ENCODE data around the gene PACRG.

Gene PACRG

GRCh38 chr6:162921062-162921461 is 193.3 kb downstream of the PACRG start:
- no peak for DNase-seq (ENCODE audit: low read depth, low spot score)
- Histone ChIP-seq H3K27me3 (ENCODE audit: insufficient read depth, insufficient read length) (no peaks in the 10 kb centered on the region), H3K4me1 (ENCODE audit: insufficient read depth, insufficient read length) (no peaks in the 10 kb centered on the region), H3K9ac (ENCODE audit: insufficient read length, low read depth) (no peak overlapping the region), H3K4me3 (ENCODE audit: insufficient read length, low read depth) (no peak overlapping the region), H3K36me3 (ENCODE audit: insufficient read depth, insufficient read length, low read length) (no peaks in the 10 kb centered on the region), H3K9me3 (ENCODE audit: insufficient read depth, low read length) (no peaks in the 10 kb centered on the region)
- no peak for TF ChIP-seq YY1 (IDR thresholded peaks at IDR 0.05; ENCODE audit: insufficient read depth, insufficient read length)
- no peak for TF ChIP-seq SUZ12 (IDR thresholded peaks at IDR 0.05; ENCODE audit: extremely low read depth, insufficient read depth, insufficient read length)
- no peak for TF ChIP-seq ZNF274 (IDR thresholded peaks at IDR 0.05; ENCODE audit: low read depth, low read length)

GRCh38 chr6:162921510-162922040 is 193.8 kb downstream of the PACRG start:
- H3K9me3 ChIP-seq (ENCODE audit: insufficient read depth, low read length) = no peaks in the 10 kb centered on the region
- no peak overlapping the region for H3K9ac ChIP-seq (ENCODE audit: insufficient read length, low read depth)
- TF ChIP-seq ZNF274 (IDR thresholded peaks at IDR 0.05; ENCODE audit: low read depth, low read length) = no peak
- no peak for TF ChIP-seq SUZ12 (IDR thresholded peaks at IDR 0.05; ENCODE audit: extremely low read depth, insufficient read depth, insufficient read length)
- no peak for TF ChIP-seq YY1 (IDR thresholded peaks at IDR 0.05; ENCODE audit: insufficient read depth, insufficient read length)
- no peaks in the 10 kb centered on the region for H3K36me3 ChIP-seq (ENCODE audit: insufficient read depth, insufficient read length, low read length)
- H3K4me1 ChIP-seq (ENCODE audit: insufficient read depth, insufficient read length) = no peaks in the 10 kb centered on the region
- no peak for DNase-seq (ENCODE audit: low read depth, low spot score)
- no peaks in the 10 kb centered on the region for H3K27me3 ChIP-seq (ENCODE audit: insufficient read depth, insufficient read length)
- no peak overlapping the region for H3K4me3 ChIP-seq (ENCODE audit: insufficient read length, low read depth)

GRCh38 chr6:162922563-162923166 is 194.9 kb downstream of the PACRG start:
- Histone ChIP-seq H3K9ac (ENCODE audit: insufficient read length, low read depth) (no peak overlapping the region), H3K4me3 (ENCODE audit: insufficient read length, low read depth) (no peak overlapping the region), H3K4me1 (ENCODE audit: insufficient read depth, insufficient read length) (no peaks in the 10 kb centered on the region), H3K9me3 (ENCODE audit: insufficient read depth, low read length) (no peaks in the 10 kb centered on the region), H3K27me3 (ENCODE audit: insufficient read depth, insufficient read length) (no peaks in the 10 kb centered on the region), H3K36me3 (ENCODE audit: insufficient read depth, insufficient read length, low read length) (no peaks in the 10 kb centered on the region)
- no peak for DNase-seq (ENCODE audit: low read depth, low spot score)
- TF ChIP-seq SUZ12 (IDR thresholded peaks at IDR 0.05; ENCODE audit: extremely low read depth, insufficient read depth, insufficient read length) = no peak
- TF ChIP-seq ZNF274 (IDR thresholded peaks at IDR 0.05; ENCODE audit: low read depth, low read length) = no peak
- TF ChIP-seq YY1 (IDR thresholded peaks at IDR 0.05; ENCODE audit: insufficient read depth, insufficient read length) = no peak

- Histone ChIP-seq H3K27me3 (ENCODE audit: insufficient read depth, insufficient read length) (no peaks in the 10 kb centered on the region), H3K4me1 (ENCODE audit: insufficient read depth, insufficient read length) (no peaks in the 10 kb centered on the region), H3K36me3 (ENCODE audit: insufficient read depth, insufficient read length, low read length) (no peaks in the 10 kb centered on the region), H3K4me3 (ENCODE audit: insufficient read length, low read depth) (no peak overlapping the region), H3K9me3 (ENCODE audit: insufficient read depth, low read length) (peaks cover 11% of the 10 kb centered on the region; the same call in 1 of the 2 replicates), H3K9ac (ENCODE audit: insufficient read length, low read depth) (no peak overlapping the region)
- DNase-seq (ENCODE audit: low read depth, low spot score) = no peak
- TF ChIP-seq ZNF274 (IDR thresholded peaks at IDR 0.05; ENCODE audit: low read depth, low read length) (no peak), YY1 (IDR thresholded peaks at IDR 0.05; ENCODE audit: insufficient read depth, insufficient read length) (no peak), SUZ12 (IDR thresholded peaks at IDR 0.05; ENCODE audit: extremely low read depth, insufficient read depth, insufficient read length) (no peak)
Measured at GRCh38 chr6:162934844-162935243, 207.1 kb downstream of the PACRG start.

GRCh38 chr6:162940426-162940825 is 212.7 kb downstream of the PACRG start:
- H3K4me1 ChIP-seq (ENCODE audit: insufficient read depth, insufficient read length) = no peaks in the 10 kb centered on the region
- no peaks in the 10 kb centered on the region for H3K36me3 ChIP-seq (ENCODE audit: insufficient read depth, insufficient read length, low read length)
- no peaks in the 10 kb centered on the region for H3K27me3 ChIP-seq (ENCODE audit: insufficient read depth, insufficient read length)
- TF ChIP-seq YY1 (IDR thresholded peaks at IDR 0.05; ENCODE audit: insufficient read depth, insufficient read length) (no peak), SUZ12 (IDR thresholded peaks at IDR 0.05; ENCODE audit: extremely low read depth, insufficient read depth, insufficient read length) (no peak)
- H3K9me3 ChIP-seq (ENCODE audit: insufficient read depth, low read length) = no peaks in the 10 kb centered on the region
- DNase-seq (ENCODE audit: low read depth, low spot score) = no peak
- H3K4me3 ChIP-seq (ENCODE audit: insufficient read length, low read depth) = no peak overlapping the region
- H3K9ac ChIP-seq (ENCODE audit: insufficient read length, low read depth) = no peak overlapping the region

GRCh38 chr6:162941128-162941527 is 213.4 kb downstream of the PACRG start:
- Histone ChIP-seq H3K9me3 (ENCODE audit: insufficient read depth, low read length) (no peaks in the 10 kb centered on the region), H3K4me1 (ENCODE audit: insufficient read depth, insufficient read length) (no peaks in the 10 kb centered on the region), H3K36me3 (ENCODE audit: insufficient read depth, insufficient read length, low read length) (no peaks in the 10 kb centered on the region), H3K27me3 (ENCODE audit: insufficient read depth, insufficient read length) (no peaks in the 10 kb centered on the region), H3K9ac (ENCODE audit: insufficient read length, low read depth) (no peak overlapping the region), H3K4me3 (ENCODE audit: insufficient read length, low read depth) (no peak overlapping the region)
- no peak for TF ChIP-seq SUZ12 (IDR thresholded peaks at IDR 0.05; ENCODE audit: extremely low read depth, insufficient read depth, insufficient read length)
- no peak for TF ChIP-seq ZNF274 (IDR thresholded peaks at IDR 0.05; ENCODE audit: low read depth, low read length)
- no peak for TF ChIP-seq YY1 (IDR thresholded peaks at IDR 0.05; ENCODE audit: insufficient read depth, insufficient read length)
- no peak for DNase-seq (ENCODE audit: low read depth, low spot score)

- Histone ChIP-seq H3K4me1 (ENCODE audit: insufficient read depth, insufficient read length) (no peaks in the 10 kb centered on the region), H3K36me3 (ENCODE audit: insufficient read depth, insufficient read length, low read length) (no peaks in the 10 kb centered on the region), H3K9ac (ENCODE audit: insufficient read length, low read depth) (no peak overlapping the region), H3K27me3 (ENCODE audit: insufficient read depth, insufficient read length) (no peaks in the 10 kb centered on the region), H3K9me3 (ENCODE audit: insufficient read depth, low read length) (no peaks in the 10 kb centered on the region), H3K4me3 (ENCODE audit: insufficient read length, low read depth) (no peak overlapping the region)
- DNase-seq (ENCODE audit: low read depth, low spot score) = no peak
- TF ChIP-seq ZNF274 (IDR thresholded peaks at IDR 0.05; ENCODE audit: low read depth, low read length) (no peak), SUZ12 (IDR thresholded peaks at IDR 0.05; ENCODE audit: extremely low read depth, insufficient read depth, insufficient read length) (no peak), YY1 (IDR thresholded peaks at IDR 0.05; ENCODE audit: insufficient read depth, insufficient read length) (no peak)
Measured at GRCh38 chr6:162942866-162943265, 215.1 kb downstream of the PACRG start.

Measured in NT2/D1 (cell line).